ENCODE data around the gene LAMA2.

The LAMA2 gene

GRCh38 chr6:129263176-129263575 is 380.2 kb downstream of the LAMA2 start:
- H3K9ac ChIP-seq (ENCODE audit: low read length) = no peak overlapping the region
- H3K9me3 ChIP-seq (ENCODE audit: low read length) = no peaks in the 10 kb centered on the region
- H3K36me3 ChIP-seq (ENCODE audit: insufficient read depth, low read length) = no peaks in the 10 kb centered on the region
- no peaks in the 10 kb centered on the region for H3K79me2 ChIP-seq (ENCODE audit: insufficient read depth, low read length)
- H3K27me3 ChIP-seq (ENCODE audit: insufficient read depth, low read length) = no peaks in the 10 kb centered on the region
- no peak overlapping the region for H3K4me3 ChIP-seq (ENCODE audit: low read depth, low read length, poor library complexity, severe bottlenecking)
- no peaks in the 10 kb centered on the region for H3F3A ChIP-seq (ENCODE audit: insufficient read depth, low read length)
- H2AFZ ChIP-seq (ENCODE audit: low read length) = no peak overlapping the region
- H3K4me2 ChIP-seq (ENCODE audit: low read length) = no peak overlapping the region
- no peaks in the 10 kb centered on the region for H3K4me1 ChIP-seq (ENCODE audit: insufficient read depth, low read length, severe bottlenecking)
- no peak for TF ChIP-seq CTCF (IDR thresholded peaks at IDR 0.05; ENCODE audit: low read length)
- H3K27ac ChIP-seq (ENCODE audit: low read depth, low read length, poor library complexity, severe bottlenecking) = no peak overlapping the region
- H4K20me1 ChIP-seq (ENCODE audit: insufficient read depth, low read length) = no peaks in the 10 kb centered on the region
- H3K9me2 ChIP-seq (ENCODE audit: low read depth, low read length) = no peaks in the 10 kb centered on the region

GRCh38 chr6:129264480-129265045 is 381.6 kb downstream of the LAMA2 start:
- Histone ChIP-seq H3K4me3 (ENCODE audit: low read depth, low read length, poor library complexity, severe bottlenecking) (no peak overlapping the region), H4K20me1 (ENCODE audit: insufficient read depth, low read length) (no peaks in the 10 kb centered on the region), H3K4me2 (ENCODE audit: low read length) (no peak overlapping the region), H3K9me2 (ENCODE audit: low read depth, low read length) (no peaks in the 10 kb centered on the region), H3K79me2 (ENCODE audit: insufficient read depth, low read length) (no peaks in the 10 kb centered on the region), H3K36me3 (ENCODE audit: insufficient read depth, low read length) (no peaks in the 10 kb centered on the region), H3K27me3 (ENCODE audit: insufficient read depth, low read length) (no peaks in the 10 kb centered on the region), H3K9ac (ENCODE audit: low read length) (no peak overlapping the region), H3K4me1 (ENCODE audit: insufficient read depth, low read length, severe bottlenecking) (no peaks in the 10 kb centered on the region), H2AFZ (ENCODE audit: low read length) (no peak overlapping the region), H3K27ac (ENCODE audit: low read depth, low read length, poor library complexity, severe bottlenecking) (no peak overlapping the region), H3F3A (ENCODE audit: insufficient read depth, low read length) (no peaks in the 10 kb centered on the region), H3K9me3 (ENCODE audit: low read length) (no peaks in the 10 kb centered on the region)
- no peak for TF ChIP-seq CTCF (IDR thresholded peaks at IDR 0.05; ENCODE audit: low read length)
- no peak for TF ChIP-seq EZH2 (IDR thresholded peaks at IDR 0.05; ENCODE audit: borderline replicate concordance, low read length)

- Histone ChIP-seq H3K9ac (ENCODE audit: low read length) (no peak overlapping the region), H3K36me3 (ENCODE audit: insufficient read depth, low read length) (no peaks in the 10 kb centered on the region), H3K4me2 (ENCODE audit: low read length) (no peak overlapping the region), H3F3A (ENCODE audit: insufficient read depth, low read length) (no peaks in the 10 kb centered on the region), H3K79me2 (ENCODE audit: insufficient read depth, low read length) (no peaks in the 10 kb centered on the region), H3K9me2 (ENCODE audit: low read depth, low read length) (no peaks in the 10 kb centered on the region), H4K20me1 (ENCODE audit: insufficient read depth, low read length) (no peaks in the 10 kb centered on the region), H3K9me3 (ENCODE audit: low read length) (no peaks in the 10 kb centered on the region), H2AFZ (ENCODE audit: low read length) (no peak overlapping the region), H3K4me1 (ENCODE audit: insufficient read depth, low read length, severe bottlenecking) (no peaks in the 10 kb centered on the region), H3K4me3 (ENCODE audit: low read depth, low read length, poor library complexity, severe bottlenecking) (no peak overlapping the region), H3K27me3 (ENCODE audit: insufficient read depth, low read length) (no peaks in the 10 kb centered on the region), H3K27ac (ENCODE audit: low read depth, low read length, poor library complexity, severe bottlenecking) (no peak overlapping the region)
- no peak for TF ChIP-seq EZH2 (IDR thresholded peaks at IDR 0.05; ENCODE audit: borderline replicate concordance, low read length)
- TF ChIP-seq CTCF (IDR thresholded peaks at IDR 0.05; ENCODE audit: low read length) = no peak
Measured at GRCh38 chr6:129267028-129267427, 384.1 kb downstream of the LAMA2 start.
